Peyer's patch (tissue), 4 donors: ENCODE measurements around the gene RASAL2.

Experiments used
- POLR2A ChIP-seq, 2 donors: fragments of 450-650 bp; IDR thresholded peaks; one replicate each; pipeline ENCODE4 v1.5.1; 2017; ENCODE audit warnings: antibody characterized with exemption in 2 of 2, mild to moderate bottlenecking in 2 of 2, moderate library complexity in 2 of 2
- TF ChIP-seq, protein P1 (sequence below), 6 experiments: fragments of 450-650 bp in 4 of 6; fragments of 200-600 bp in 2 of 6; sonication (generic) in 1 of 6; IDR thresholded peaks; one replicate each; pipeline ENCODE4 v1.5.1; 2017 to 2019; ENCODE audit warnings: antibody characterized with exemption in 6 of 6, mild to moderate bottlenecking in 3 of 6, moderate library complexity in 1 of 6

GRCh38 chr1:178530502-178530901 lies 436.6 kb downstream of the RASAL2 start:
- TF ChIP-seq, protein P1, sequence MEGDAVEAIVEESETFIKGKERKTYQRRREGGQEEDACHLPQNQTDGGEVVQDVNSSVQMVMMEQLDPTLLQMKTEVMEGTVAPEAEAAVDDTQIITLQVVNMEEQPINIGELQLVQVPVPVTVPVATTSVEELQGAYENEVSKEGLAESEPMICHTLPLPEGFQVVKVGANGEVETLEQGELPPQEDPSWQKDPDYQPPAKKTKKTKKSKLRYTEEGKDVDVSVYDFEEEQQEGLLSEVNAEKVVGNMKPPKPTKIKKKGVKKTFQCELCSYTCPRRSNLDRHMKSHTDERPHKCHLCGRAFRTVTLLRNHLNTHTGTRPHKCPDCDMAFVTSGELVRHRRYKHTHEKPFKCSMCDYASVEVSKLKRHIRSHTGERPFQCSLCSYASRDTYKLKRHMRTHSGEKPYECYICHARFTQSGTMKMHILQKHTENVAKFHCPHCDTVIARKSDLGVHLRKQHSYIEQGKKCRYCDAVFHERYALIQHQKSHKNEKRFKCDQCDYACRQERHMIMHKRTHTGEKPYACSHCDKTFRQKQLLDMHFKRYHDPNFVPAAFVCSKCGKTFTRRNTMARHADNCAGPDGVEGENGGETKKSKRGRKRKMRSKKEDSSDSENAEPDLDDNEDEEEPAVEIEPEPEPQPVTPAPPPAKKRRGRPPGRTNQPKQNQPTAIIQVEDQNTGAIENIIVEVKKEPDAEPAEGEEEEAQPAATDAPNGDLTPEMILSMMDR (IDR thresholded peaks at IDR 0.05) = no peak
- no peak for TF ChIP-seq POLR2A (IDR thresholded peaks at IDR 0.05)
